GM20000 (cell line): ENCODE measurements around the gene TEKT1.
"Not testable (repeated sequence)": the region's sequence is repeated elsewhere in the genome, so short reads cannot be mapped to it uniquely, and the experiment has no call there.

ENCODE experiments used
- DNase-seq: peaks from one replicate; pipeline ENCODE4 v3.0.0; 2012; ENCODE audit warnings: low spot score
- CTCF ChIP-seq: IDR thresholded peaks from 2 replicates; pipeline ENCODE4 v1.5.1; 2012; ENCODE audit warnings: mild to moderate bottlenecking, control low read depth; ENCODE audit errors: extremely low read depth, missing control alignments

TEKT1 gene

GRCh38 chr17:6831661-6832263, at the start of gene TEKT1:
TSS of gene TEKT1 (minus strand) at chr17:6831729. CDS start at chr17:6830376, 1,353 bp downstream.
- DNase-seq = peak; percentile 77
- TF ChIP-seq CTCF = no peak

- DNase-seq = not testable (repeated sequence)
Measured at GRCh38 chr17:6879221-6879975, 47.9 kb upstream of the TEKT1 start.

GRCh38 chr17:6875276-6875675, 43.7 kb upstream of the TEKT1 start:
- not testable (repeated sequence) for DNase-seq

GRCh38 chr17:6872936-6873335, 41.4 kb upstream of the TEKT1 start:
- DNase-seq = no peak
- TF ChIP-seq CTCF = no peak

- no peak for TF ChIP-seq CTCF
- DNase-seq = no peak
Measured at GRCh38 chr17:6870841-6871240, 39.3 kb upstream of the TEKT1 start.

GRCh38 chr17:6868582-6868981, 37.1 kb upstream of the TEKT1 start:
- TF ChIP-seq CTCF = no peak

GRCh38 chr17:6867849-6868248, 36.3 kb upstream of the TEKT1 start:
- no peak for DNase-seq
- TF ChIP-seq CTCF = no peak

More at GRCh38 chr17:6868582-6868981, 37.1 kb upstream of the TEKT1 start:
- DNase-seq = no peak

GRCh38 chr17:6862825-6863224, 31.3 kb upstream of the TEKT1 start:
- no peak for DNase-seq
- TF ChIP-seq CTCF = no peak
